K562 (cell line): ENCODE measurements around the gene ANAPC2. TPM values are rescaled to one million over a fixed set of nuclear protein-coding genes. Genes with fewer than 3 reads are reported as not detected.

ENCODE experiments used
- BRD9 ChIP-seq: fragments of 450-650 bp; IDR thresholded peaks from 2 replicates; pipeline ENCODE4 v1.6.1; 2018; ENCODE audit warnings: low read depth; ENCODE audit not compliant: partially characterized antibody
- FOXK1 ChIP-seq: sonication (generic); formaldehyde crosslinking; IDR thresholded peaks from 2 replicates; pipeline ENCODE4 v1.8.0; 2022; ENCODE audit warnings: missing genetic modification reagents, mild to moderate bottlenecking, borderline replicate concordance
- HDAC2 ChIP-seq: fragments of 450-650 bp; IDR thresholded peaks from 2 replicates; pipeline ENCODE4 v1.6.1; 2016; ENCODE audit warnings: mild to moderate bottlenecking
- HEY1 ChIP-seq: fragments of 250-450 bp; sonication (Bioruptor Pico); IDR thresholded peaks from 2 replicates; pipeline ENCODE4 v1.5.0; 2020; ENCODE audit warnings: mild to moderate bottlenecking, moderate library complexity, borderline replicate concordance
- SMAD1 ChIP-seq: fragments of 150-350 bp; IDR thresholded peaks from 2 replicates; pipeline ENCODE4 v1.6.1; 2014; ENCODE audit warnings: low read length, low read depth; ENCODE audit not compliant: partially characterized antibody
- ZBTB17 ChIP-seq: fragments of 450-650 bp; formaldehyde crosslinking; IDR thresholded peaks from 2 replicates; pipeline ENCODE4 v1.4.0; 2020; ENCODE audit warnings: mild to moderate bottlenecking
- ZNF232 ChIP-seq: sonication (generic); formaldehyde crosslinking; IDR thresholded peaks from 2 replicates; pipeline ENCODE4 v1.8.0; 2022; ENCODE audit warnings: mild to moderate bottlenecking, missing genetic modification reagents
- polyA plus RNA-seq, 8 experiments: library from polyadenylated mRNA; depleted of rRNA in 4 of 8; stranded (reverse) in 5 of 8; unstranded in 3 of 8; fragments of >200 nt; fragmentation: Nextera tagmentation in 2 of 8; fragmentation: Illumina TruSeq in 1 of 8; extraction: Ambion mirVana in 2 of 8; extraction: Trizol in 1 of 8; gene quantifications; 2 replicates each; pipeline versions ENCODE4 v1.2.1 to v1.2.3, GENCODE V29; 2011 to 2014; ENCODE audit warnings: inconsistent platforms in 1 of 8, missing spikeins in 1 of 8
- total RNA-seq, 7 experiments: library from RNA; depleted of rRNA in 6 of 7; stranded (reverse); fragments of >200 nt in 6 of 7; fragmentation: Illumina TruSeq in 2 of 7; extraction: Trizol in 2 of 7; gene quantifications; 2 replicates each; pipeline versions ENCODE4 v1.2.1 to v1.2.3, GENCODE V29; 2011 to 2021; ENCODE audit warnings: low replicate concordance in 1 of 7
- TF ChIP-seq, protein P1 (sequence below): fragments of 250-450 bp; sonication (Bioruptor Pico); IDR thresholded peaks from 2 replicates; pipeline ENCODE4 v1.4.0; 2020; ENCODE audit warnings: mild to moderate bottlenecking, moderate library complexity, borderline replicate concordance
- TF ChIP-seq, protein P2 (sequence below): fragments of 250-450 bp; sonication (Bioruptor Pico); IDR thresholded peaks from 2 replicates; pipeline ENCODE4 v1.9.0; 2021; ENCODE audit warnings: mild to moderate bottlenecking, inconsistent platforms
- TF ChIP-seq, protein P3 (sequence below): fragments of 150-350 bp; conservative IDR thresholded peaks from 2 replicates; pipeline ENCODE4 v1.6.1; 2014; ENCODE audit warnings: low read length
- TF ChIP-seq, protein P4 (sequence below): fragments of 200-400 bp; formaldehyde crosslinking; IDR thresholded peaks from 2 replicates; pipeline ENCODE4 v1.6.1; 2017; ENCODE audit warnings: mild to moderate bottlenecking, low read depth, low read length, moderate library complexity
- TF ChIP-seq, protein P5 (sequence below): sonication (generic); formaldehyde crosslinking; IDR thresholded peaks from 2 replicates; pipeline ENCODE4 v1.4.0; 2020; ENCODE audit warnings: mild to moderate bottlenecking, missing genetic modification reagents

Gene ANAPC2
- total and polyA plus RNA-seq, 9 of the 15 experiments (the other 6 are each of a cell fraction or from before 2014, with no cell fraction given): 0.11 to 56.5 (median 17.1) TPM; not detected in 1

DNA sequence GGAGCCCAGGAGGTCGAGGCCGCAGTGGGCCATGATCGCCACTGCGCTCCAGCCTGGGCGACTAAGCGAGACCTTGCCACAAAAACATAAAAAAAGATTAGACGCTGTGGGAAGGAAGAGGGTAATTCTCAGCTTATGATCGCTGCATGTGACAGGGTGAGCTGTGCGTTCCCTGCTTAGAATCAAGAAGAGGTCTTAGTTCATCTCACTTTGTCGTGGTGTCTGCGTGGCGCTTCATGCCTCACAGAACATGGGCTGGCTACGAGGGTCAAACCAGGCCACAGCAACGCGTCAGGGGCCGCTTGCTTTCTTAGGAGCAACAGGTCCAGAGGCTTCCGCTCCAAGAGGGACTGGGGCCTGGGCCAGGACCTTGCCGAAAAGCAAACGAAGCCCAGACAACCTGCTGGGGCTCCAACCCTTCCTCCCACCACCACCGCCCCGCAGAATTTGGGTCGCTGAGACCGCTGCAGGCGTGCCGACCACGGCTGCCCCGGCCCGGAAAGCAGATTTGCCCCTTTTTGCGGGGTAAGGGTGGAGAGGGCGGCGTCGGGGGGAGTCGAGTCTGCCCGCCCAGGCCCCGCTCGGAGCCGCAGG is 59.4 kb downstream of the ANAPC2 start (continued):
- TF ChIP-seq, protein P1, sequence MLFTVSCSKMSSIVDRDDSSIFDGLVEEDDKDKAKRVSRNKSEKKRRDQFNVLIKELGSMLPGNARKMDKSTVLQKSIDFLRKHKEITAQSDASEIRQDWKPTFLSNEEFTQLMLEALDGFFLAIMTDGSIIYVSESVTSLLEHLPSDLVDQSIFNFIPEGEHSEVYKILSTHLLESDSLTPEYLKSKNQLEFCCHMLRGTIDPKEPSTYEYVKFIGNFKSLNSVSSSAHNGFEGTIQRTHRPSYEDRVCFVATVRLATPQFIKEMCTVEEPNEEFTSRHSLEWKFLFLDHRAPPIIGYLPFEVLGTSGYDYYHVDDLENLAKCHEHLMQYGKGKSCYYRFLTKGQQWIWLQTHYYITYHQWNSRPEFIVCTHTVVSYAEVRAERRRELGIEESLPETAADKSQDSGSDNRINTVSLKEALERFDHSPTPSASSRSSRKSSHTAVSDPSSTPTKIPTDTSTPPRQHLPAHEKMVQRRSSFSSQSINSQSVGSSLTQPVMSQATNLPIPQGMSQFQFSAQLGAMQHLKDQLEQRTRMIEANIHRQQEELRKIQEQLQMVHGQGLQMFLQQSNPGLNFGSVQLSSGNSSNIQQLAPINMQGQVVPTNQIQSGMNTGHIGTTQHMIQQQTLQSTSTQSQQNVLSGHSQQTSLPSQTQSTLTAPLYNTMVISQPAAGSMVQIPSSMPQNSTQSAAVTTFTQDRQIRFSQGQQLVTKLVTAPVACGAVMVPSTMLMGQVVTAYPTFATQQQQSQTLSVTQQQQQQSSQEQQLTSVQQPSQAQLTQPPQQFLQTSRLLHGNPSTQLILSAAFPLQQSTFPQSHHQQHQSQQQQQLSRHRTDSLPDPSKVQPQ: no peak
- TF ChIP-seq BRD9: no peak
- TF ChIP-seq FOXK1 (CRISPR knock-in tag): peak; percentile 68; the same call in 1 of the 2 replicates
- TF ChIP-seq, protein P2, sequence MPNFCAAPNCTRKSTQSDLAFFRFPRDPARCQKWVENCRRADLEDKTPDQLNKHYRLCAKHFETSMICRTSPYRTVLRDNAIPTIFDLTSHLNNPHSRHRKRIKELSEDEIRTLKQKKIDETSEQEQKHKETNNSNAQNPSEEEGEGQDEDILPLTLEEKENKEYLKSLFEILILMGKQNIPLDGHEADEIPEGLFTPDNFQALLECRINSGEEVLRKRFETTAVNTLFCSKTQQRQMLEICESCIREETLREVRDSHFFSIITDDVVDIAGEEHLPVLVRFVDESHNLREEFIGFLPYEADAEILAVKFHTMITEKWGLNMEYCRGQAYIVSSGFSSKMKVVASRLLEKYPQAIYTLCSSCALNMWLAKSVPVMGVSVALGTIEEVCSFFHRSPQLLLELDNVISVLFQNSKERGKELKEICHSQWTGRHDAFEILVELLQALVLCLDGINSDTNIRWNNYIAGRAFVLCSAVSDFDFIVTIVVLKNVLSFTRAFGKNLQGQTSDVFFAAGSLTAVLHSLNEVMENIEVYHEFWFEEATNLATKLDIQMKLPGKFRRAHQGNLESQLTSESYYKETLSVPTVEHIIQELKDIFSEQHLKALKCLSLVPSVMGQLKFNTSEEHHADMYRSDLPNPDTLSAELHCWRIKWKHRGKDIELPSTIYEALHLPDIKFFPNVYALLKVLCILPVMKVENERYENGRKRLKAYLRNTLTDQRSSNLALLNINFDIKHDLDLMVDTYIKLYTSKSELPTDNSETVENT: no peak
- no peak for TF ChIP-seq SMAD1
- no peak for TF ChIP-seq ZBTB17 (CRISPR knock-in tag)
- TF ChIP-seq HEY1: no peak
- TF ChIP-seq, protein P3, sequence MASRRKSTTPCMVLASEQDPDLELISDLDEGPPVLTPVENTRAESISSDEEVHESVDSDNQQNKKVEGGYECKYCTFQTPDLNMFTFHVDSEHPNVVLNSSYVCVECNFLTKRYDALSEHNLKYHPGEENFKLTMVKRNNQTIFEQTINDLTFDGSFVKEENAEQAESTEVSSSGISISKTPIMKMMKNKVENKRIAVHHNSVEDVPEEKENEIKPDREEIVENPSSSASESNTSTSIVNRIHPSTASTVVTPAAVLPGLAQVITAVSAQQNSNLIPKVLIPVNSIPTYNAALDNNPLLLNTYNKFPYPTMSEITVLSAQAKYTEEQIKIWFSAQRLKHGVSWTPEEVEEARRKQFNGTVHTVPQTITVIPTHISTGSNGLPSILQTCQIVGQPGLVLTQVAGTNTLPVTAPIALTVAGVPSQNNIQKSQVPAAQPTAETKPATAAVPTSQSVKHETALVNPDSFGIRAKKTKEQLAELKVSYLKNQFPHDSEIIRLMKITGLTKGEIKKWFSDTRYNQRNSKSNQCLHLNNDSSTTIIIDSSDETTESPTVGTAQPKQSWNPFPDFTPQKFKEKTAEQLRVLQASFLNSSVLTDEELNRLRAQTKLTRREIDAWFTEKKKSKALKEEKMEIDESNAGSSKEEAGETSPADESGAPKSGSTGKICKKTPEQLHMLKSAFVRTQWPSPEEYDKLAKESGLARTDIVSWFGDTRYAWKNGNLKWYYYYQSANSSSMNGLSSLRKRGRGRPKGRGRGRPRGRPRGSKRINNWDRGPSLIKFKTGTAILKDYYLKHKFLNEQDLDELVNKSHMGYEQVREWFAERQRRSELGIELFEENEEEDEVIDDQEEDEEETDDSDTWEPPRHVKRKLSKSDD: no peak
- no peak for TF ChIP-seq HDAC2
- TF ChIP-seq, protein P4, sequence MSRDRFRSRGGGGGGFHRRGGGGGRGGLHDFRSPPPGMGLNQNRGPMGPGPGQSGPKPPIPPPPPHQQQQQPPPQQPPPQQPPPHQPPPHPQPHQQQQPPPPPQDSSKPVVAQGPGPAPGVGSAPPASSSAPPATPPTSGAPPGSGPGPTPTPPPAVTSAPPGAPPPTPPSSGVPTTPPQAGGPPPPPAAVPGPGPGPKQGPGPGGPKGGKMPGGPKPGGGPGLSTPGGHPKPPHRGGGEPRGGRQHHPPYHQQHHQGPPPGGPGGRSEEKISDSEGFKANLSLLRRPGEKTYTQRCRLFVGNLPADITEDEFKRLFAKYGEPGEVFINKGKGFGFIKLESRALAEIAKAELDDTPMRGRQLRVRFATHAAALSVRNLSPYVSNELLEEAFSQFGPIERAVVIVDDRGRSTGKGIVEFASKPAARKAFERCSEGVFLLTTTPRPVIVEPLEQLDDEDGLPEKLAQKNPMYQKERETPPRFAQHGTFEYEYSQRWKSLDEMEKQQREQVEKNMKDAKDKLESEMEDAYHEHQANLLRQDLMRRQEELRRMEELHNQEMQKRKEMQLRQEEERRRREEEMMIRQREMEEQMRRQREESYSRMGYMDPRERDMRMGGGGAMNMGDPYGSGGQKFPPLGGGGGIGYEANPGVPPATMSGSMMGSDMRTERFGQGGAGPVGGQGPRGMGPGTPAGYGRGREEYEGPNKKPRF: no peak
- TF ChIP-seq ZNF232: 0 out of 2 replicates have a peak, but pooled peaks have one; percentile 36
- TF ChIP-seq, protein P5, sequence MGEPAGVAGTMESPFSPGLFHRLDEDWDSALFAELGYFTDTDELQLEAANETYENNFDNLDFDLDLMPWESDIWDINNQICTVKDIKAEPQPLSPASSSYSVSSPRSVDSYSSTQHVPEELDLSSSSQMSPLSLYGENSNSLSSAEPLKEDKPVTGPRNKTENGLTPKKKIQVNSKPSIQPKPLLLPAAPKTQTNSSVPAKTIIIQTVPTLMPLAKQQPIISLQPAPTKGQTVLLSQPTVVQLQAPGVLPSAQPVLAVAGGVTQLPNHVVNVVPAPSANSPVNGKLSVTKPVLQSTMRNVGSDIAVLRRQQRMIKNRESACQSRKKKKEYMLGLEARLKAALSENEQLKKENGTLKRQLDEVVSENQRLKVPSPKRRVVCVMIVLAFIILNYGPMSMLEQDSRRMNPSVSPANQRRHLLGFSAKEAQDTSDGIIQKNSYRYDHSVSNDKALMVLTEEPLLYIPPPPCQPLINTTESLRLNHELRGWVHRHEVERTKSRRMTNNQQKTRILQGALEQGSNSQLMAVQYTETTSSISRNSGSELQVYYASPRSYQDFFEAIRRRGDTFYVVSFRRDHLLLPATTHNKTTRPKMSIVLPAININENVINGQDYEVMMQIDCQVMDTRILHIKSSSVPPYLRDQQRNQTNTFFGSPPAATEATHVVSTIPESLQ (CRISPR knock-in tag): no peak
